Activated CD4-positive, alpha-beta T cell treated with anti-CD3 and anti-CD28 coated beads, Interleukin-2, amount 10 ng/mL, durations not matched to agents 7 days and 5 days (primary cell): ENCODE data around the gene ZNF292. TPM values are rescaled to one million over a fixed set of nuclear protein-coding genes. Genes with fewer than 3 reads are reported as not detected.

Source experiments
- CTCF ChIA-PET: fragments of 350-600 bp; sonication (Branson Sonifier 250); formaldehyde crosslinking; loops from one replicate; lab custom pipeline; 2021; ENCODE audit warnings: antibody characterized with exemption; lab: Charles Lee
- POLR2A ChIA-PET: fragments of 350-600 bp; sonication (Branson Sonifier 250); formaldehyde crosslinking; loops from one replicate; lab custom pipeline; 2021; ENCODE audit warnings: antibody characterized with exemption; lab: Charles Lee
- DNase-seq: peaks from one replicate; pipeline ENCODE4 v3.0.0-alpha.2; 2020
- H3K27ac Mint-ChIP-seq: one replicate; pipeline ENCODE4 v1.8.0; 2021; ENCODE audit warnings: mild to moderate bottlenecking, moderate library complexity, mixed read lengths
- H3K27me3 Mint-ChIP-seq: one replicate; pipeline ENCODE4 v1.8.0; 2021; ENCODE audit warnings: mixed read lengths
- H3K36me3 Mint-ChIP-seq: one replicate; pipeline ENCODE4 v1.8.0; 2021; ENCODE audit warnings: low read depth, mixed read lengths
- H3K4me1 Mint-ChIP-seq: one replicate; pipeline ENCODE4 v1.8.0; 2021; ENCODE audit warnings: mixed read lengths
- H3K4me3 Mint-ChIP-seq: one replicate; pipeline ENCODE4 v1.8.0; 2021; ENCODE audit warnings: mild to moderate bottlenecking, moderate library complexity, mixed read lengths
- H3K9me3 Mint-ChIP-seq: one replicate; pipeline ENCODE4 v1.8.0; 2021; ENCODE audit warnings: mixed read lengths
- total RNA-seq, 2 experiments: library from RNA; stranded (reverse); gene quantifications; one replicate each; pipeline ENCODE4 v1.2.3, GENCODE V29; 2021

Gene ZNF292
- total RNA-seq, 2 experiments from 2014 or later = 51.5 to 56.0 TPM

DNA sequence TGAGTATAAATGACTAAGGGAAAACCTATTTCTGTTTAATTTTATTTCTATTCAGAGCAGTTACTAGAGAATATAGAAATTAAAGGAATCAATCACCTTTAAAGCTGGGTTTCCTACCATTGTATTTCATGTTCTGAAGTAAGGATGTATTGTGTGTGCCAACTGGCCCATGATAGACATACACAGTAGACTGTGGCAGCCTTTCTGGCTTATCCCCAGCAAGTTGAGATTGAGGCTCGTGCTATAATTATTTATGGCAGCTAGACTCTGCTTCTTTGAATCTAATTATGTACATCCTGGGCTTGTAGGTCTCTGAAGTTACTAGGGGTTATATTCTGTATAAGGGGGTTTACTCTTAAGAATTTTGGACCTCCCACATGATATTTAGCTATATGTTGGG is 44.4 kb downstream of the ZNF292 start:
- ChIA-PET CTCF (no interaction called here), POLR2A (no interaction called here)
- Mint-ChIP-seq H3K9me3 (no peaks in the 10 kb centered on the region), H3K4me1 (peaks cover 34% of the 10 kb centered on the region), H3K27ac (no peak overlapping the region), H3K27me3 (no peaks in the 10 kb centered on the region), H3K4me3 (no peak overlapping the region), H3K36me3 (peaks cover 17% of the 10 kb centered on the region)
- no peak for DNase-seq

DNA sequence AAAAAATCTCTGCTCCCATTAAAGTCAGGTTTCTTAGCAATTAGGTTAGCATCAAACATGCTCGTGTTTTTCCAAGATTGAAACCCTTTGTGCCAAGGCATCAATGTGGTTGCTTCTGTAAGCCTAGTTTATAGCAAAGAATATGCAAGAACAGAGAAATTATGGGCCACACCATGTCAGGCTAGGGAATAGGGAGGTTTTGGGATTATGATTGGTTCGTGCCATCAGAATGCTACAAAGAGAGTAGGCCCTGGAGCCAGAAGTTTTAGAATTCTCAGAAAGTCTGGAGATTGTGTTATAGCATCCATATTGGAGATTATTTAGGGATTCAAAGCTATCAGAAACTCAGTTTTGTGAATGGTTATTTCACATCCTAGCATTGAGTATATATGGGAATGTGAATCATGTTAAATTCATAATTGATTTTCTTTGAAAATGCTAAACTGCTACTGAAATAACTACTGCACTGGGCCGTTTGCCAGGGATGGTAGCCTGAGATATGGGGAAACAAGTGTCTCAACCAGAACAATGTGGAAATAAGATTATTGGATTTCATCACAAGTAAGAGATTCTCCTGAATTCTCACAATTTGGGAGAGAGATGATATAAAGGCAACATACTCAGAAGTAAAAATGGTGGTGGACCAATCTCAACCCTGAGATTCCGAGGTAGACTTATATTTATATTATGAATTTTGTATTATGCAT is 45.3 kb downstream of the ZNF292 start:
- Mint-ChIP-seq H3K27ac (no peak overlapping the region), H3K9me3 (no peaks in the 10 kb centered on the region), H3K36me3 (peaks cover 19% of the 10 kb centered on the region), H3K4me1 (peaks cover 34% of the 10 kb centered on the region), H3K27me3 (no peaks in the 10 kb centered on the region), H3K4me3 (no peak overlapping the region)
- ChIA-PET CTCF (no interaction called here), POLR2A (no interaction called here)
- DNase-seq = no peak

DNA sequence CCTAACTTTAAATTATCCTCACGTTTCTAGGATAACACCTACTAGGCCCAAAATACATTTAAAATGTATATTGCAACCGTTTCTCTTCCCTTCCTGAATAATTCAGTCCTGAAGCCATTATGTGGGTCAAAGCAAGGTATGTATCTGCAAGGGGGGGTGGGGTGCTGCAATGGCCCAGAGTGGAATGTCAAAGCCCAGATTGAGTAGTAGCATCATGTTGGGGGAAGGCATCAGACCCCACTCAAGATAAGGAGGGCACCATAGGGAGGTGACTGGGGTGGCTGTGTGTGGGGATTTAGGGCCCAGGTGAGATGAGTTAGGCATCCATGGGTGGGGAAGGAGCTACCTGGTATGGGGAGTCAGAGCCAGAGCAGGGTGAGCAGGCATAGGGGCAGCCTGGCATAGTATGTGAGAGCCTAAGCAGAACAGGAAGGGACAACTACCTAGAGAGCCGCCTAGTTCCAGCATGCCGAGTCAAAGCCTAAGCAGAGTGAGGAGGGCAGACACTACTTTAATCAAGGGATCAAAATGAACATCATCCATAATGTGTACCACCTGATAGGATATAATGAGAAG is 48.2 kb downstream of the ZNF292 start:
- DNase-seq = no peak
- ChIA-PET CTCF (no interaction called here), POLR2A (no interaction called here)
- peaks cover 31% of the 10 kb centered on the region for H3K36me3 Mint-ChIP-seq
- H3K9me3 Mint-ChIP-seq = no peaks in the 10 kb centered on the region
- H3K27me3 Mint-ChIP-seq = no peaks in the 10 kb centered on the region
- no peak overlapping the region for H3K27ac Mint-ChIP-seq
- H3K4me1 Mint-ChIP-seq = peaks cover 37% of the 10 kb centered on the region
- no peak overlapping the region for H3K4me3 Mint-ChIP-seq

DNA sequence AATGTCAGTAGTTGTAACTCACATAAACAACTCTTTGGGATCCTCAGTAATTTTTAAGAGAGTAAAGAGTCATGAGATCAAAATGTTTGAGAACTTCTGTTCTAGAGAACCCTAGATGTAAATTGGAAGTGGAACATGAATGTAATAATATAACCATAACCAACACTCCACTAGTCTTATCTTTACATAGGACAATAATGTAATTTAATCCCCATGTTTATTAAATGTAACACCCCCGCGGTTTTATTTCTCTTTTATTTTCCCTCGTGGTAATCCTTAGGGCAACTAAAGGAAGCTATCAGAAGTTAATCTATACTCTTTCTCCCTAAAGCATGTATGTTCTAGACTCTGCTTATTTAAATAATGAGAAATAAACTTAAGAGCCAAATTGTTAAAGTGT is 54.4 kb downstream of the ZNF292 start:
- peaks cover 33% of the 10 kb centered on the region for H3K36me3 Mint-ChIP-seq
- no peaks in the 10 kb centered on the region for H3K27me3 Mint-ChIP-seq
- DNase-seq = no peak
- CTCF ChIA-PET = interaction anchor here (1.4 kb wide), 1 partner anchor 19 kb away, joined by 4 read pairs; no protein-coding TSS in a partner anchor
- no peak overlapping the region for H3K27ac Mint-ChIP-seq
- no peaks in the 10 kb centered on the region for H3K9me3 Mint-ChIP-seq
- POLR2A ChIA-PET = no interaction called here
- peaks cover 38% of the 10 kb centered on the region for H3K4me1 Mint-ChIP-seq
- H3K4me3 Mint-ChIP-seq = no peak overlapping the region

DNA sequence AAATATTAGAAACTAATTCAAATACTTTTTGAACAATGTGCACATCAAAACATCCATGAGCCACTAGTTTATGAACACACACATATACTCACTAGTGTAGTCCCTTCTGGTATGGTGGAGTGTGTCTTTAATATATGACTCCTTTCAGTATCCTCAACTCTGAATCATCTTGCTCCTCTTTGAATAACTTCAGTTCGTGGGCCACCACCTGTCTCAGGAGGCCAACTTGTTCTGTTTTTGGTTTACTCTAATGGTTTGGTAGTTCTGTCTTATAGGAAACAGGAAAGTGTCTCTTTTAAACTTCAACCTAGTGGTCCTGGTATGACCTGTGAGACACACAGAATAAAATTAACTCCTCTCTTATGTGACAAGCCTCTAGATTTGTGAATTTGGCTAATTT is 55.6 kb downstream of the ZNF292 start:
- CTCF ChIA-PET = interaction anchor here (1.4 kb wide), 1 partner anchor 18 kb away, joined by 4 read pairs; no protein-coding TSS in a partner anchor
- no peaks in the 10 kb centered on the region for H3K9me3 Mint-ChIP-seq
- no peak overlapping the region for H3K4me3 Mint-ChIP-seq
- no peak overlapping the region for H3K27ac Mint-ChIP-seq
- DNase-seq = no peak
- no peaks in the 10 kb centered on the region for H3K27me3 Mint-ChIP-seq
- peaks cover 38% of the 10 kb centered on the region for H3K4me1 Mint-ChIP-seq
- POLR2A ChIA-PET = no interaction called here
- peaks cover 31% of the 10 kb centered on the region for H3K36me3 Mint-ChIP-seq

DNA sequence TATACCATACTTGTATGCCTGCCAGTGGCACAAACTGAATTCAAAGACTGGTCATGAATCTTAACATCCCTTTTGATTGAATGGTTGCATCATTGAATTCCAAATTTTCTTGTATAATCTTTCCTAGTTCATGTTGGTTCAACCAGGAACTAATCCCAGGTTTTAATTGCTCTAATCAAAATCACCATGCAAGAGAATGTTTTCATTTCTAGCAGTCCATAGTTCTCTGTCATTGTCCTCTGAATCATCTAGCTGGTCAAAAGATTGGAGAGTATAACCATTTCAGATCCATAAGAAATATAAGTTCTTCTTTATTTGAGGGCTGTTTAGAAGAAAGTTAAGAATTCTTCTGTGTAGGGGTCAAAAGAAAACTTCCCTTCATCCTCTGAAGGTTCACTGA is 57.2 kb downstream of the ZNF292 start:
- Mint-ChIP-seq H3K27ac (no peak overlapping the region), H3K27me3 (no peaks in the 10 kb centered on the region), H3K4me1 (peaks cover 32% of the 10 kb centered on the region)

DNA sequence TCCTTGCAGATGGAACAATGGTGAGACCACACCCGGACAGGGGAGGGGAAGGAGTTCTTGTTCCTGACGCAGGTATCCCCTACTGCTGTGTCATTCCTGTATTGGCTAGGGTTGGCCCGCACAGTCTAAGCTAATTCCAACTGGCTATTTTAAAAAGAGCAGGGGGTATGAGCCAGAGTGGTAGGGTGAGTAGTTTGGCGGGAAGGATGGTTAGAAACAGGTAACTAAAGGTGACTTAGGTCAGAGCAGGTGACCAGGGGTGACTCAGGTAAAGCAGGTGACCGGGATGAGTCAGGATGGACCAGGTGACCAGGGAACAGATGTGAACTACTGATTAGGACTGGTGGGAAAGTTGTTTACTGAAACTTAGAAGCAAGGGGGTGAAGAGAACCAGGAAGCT is 58.0 kb downstream of the ZNF292 start:
- peaks cover 29% of the 10 kb centered on the region for H3K36me3 Mint-ChIP-seq
- ChIA-PET CTCF (interaction anchor here (0.7 kb wide), 1 partner anchor 48 kb away, joined by 3 read pairs; no protein-coding TSS in a partner anchor), POLR2A (no interaction called here)
- H3K27ac Mint-ChIP-seq = no peak overlapping the region
- H3K4me1 Mint-ChIP-seq = peaks cover 26% of the 10 kb centered on the region
- H3K4me3 Mint-ChIP-seq = no peak overlapping the region
- H3K9me3 Mint-ChIP-seq = no peaks in the 10 kb centered on the region
- no peak for DNase-seq
- H3K27me3 Mint-ChIP-seq = no peaks in the 10 kb centered on the region

More for the DNA sequence above, 57.2 kb downstream of the ZNF292 start:
- ChIA-PET POLR2A (no interaction called here), CTCF (interaction anchor here (0.5 kb wide), 1 partner anchor 25 kb away, joined by 3 read pairs; no protein-coding TSS in a partner anchor)
- Mint-ChIP-seq H3K4me3 (no peak overlapping the region), H3K36me3 (peaks cover 29% of the 10 kb centered on the region), H3K9me3 (no peaks in the 10 kb centered on the region)
- no peak for DNase-seq

DNA sequence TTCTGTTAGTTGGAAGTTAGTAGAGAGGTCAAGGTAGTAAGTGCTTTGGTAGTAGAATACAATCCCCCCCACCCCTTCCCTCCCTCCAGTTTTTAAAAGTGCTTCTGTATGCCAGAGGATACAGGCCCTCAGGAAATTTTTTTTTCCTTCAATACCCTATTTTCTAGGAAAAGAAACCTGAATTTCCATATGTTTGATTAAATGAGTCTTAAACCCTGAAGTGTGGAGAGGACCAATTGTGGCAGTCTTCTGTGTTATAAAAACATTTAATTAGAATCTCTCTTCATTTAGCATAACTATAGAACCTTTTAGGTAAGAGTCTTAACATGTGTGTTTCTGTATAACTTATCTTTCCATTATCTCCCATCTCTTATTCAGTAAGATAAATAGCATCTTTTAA is 59.5 kb downstream of the ZNF292 start:
- Mint-ChIP-seq H3K27ac (no peak overlapping the region), H3K36me3 (peaks cover 27% of the 10 kb centered on the region), H3K4me3 (no peak overlapping the region), H3K27me3 (no peaks in the 10 kb centered on the region), H3K9me3 (no peaks in the 10 kb centered on the region), H3K4me1 (peaks cover 18% of the 10 kb centered on the region)
- CTCF ChIA-PET = no interaction called here
- DNase-seq = no peak
- POLR2A ChIA-PET = no interaction called here

DNA sequence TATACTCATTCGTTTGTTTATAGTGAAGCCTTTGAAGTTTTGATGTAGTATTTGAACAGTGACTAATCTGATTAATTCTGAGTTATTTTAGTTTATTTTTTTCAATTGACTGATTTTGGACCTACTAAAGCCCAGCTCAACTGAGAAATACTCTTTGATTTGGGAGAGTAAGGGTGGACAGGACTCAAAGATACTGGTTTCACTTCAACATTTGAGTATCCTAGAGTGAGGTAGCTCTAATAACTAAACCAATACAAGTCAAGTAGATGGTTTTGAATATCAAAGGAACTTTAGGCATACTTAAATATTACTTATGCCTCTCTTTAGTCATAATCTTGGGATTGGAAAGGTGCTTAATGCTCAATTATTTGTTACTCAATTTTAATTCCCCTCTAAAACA is 65.6 kb downstream of the ZNF292 start:
- ChIA-PET CTCF (no interaction called here), POLR2A (no interaction called here)
- no peak overlapping the region for H3K4me3 Mint-ChIP-seq
- no peaks in the 10 kb centered on the region for H3K9me3 Mint-ChIP-seq
- peaks cover 57% of the 10 kb centered on the region for H3K36me3 Mint-ChIP-seq
- H3K27ac Mint-ChIP-seq = no peak overlapping the region
- no peaks in the 10 kb centered on the region for H3K27me3 Mint-ChIP-seq
- DNase-seq = no peak
- no peaks in the 10 kb centered on the region for H3K4me1 Mint-ChIP-seq

DNA sequence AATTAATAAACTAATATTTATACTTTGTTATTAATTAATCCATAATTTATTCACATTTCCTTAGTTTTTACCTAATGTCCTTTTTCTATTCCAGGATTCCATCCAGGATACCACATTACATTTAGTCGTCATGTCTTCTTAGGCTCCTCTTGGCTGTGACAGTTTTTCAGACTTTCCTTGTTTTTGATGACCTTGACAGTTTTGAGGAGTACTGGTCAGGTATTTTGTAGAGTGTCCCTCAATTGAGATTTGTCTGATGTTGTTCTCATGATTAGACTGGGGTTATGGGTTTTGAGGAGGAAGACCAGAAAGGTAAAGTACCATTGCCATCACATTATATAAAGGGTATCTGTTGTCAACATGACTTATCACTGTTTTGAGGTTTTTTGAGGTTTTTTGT is 67.3 kb downstream of the ZNF292 start:
- ChIA-PET POLR2A (no interaction called here), CTCF (no interaction called here)
- Mint-ChIP-seq H3K9me3 (no peaks in the 10 kb centered on the region), H3K27ac (no peak overlapping the region), H3K27me3 (no peaks in the 10 kb centered on the region), H3K4me3 (no peak overlapping the region), H3K4me1 (no peaks in the 10 kb centered on the region), H3K36me3 (peaks cover 55% of the 10 kb centered on the region)
- DNase-seq = no peak

DNA sequence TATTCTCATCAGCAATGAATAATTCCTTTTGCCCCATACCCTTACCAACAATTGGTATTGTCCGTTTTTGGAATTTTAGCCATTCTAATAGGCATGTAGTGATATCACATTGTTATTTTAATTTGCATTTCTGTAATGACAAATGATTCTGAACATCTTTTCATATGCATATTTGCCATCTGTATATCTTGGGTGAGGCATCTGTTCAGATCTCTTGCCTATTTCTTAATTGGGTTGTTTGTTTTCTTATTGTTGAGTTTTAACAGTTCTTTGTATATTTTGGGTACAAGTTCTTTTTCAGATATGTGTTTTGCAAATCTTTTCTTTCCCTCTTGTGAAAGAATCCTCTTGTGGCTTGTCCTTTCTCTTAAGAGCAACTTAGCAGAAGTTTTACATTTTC is 69.6 kb downstream of the ZNF292 start:
- no peak overlapping the region for H3K4me3 Mint-ChIP-seq
- H3K36me3 Mint-ChIP-seq = peaks cover 54% of the 10 kb centered on the region
- ChIA-PET CTCF (no interaction called here), POLR2A (no interaction called here)
- no peaks in the 10 kb centered on the region for H3K27me3 Mint-ChIP-seq
- no peak overlapping the region for H3K27ac Mint-ChIP-seq
- DNase-seq = no peak
- H3K4me1 Mint-ChIP-seq = peaks cover 2% of the 10 kb centered on the region
- no peaks in the 10 kb centered on the region for H3K9me3 Mint-ChIP-seq

DNA sequence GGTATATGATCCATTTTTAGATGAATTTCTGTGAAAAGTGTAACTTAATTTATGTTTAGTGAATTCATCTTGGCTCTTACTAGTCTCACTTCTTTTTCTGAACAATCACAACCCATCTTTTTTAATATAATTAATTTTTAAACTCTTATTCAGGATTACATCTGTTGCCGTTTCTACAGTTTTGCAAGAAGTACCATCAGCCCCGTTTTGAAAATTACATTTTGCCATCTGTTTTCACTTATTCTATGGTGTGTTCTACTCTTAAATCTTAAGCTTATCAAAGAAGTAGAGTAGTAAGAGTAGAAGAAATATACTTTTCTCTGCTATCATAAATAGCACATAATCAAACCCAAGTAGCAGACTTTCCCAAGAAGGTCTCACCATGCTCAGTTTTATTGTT is 70.1 kb downstream of the ZNF292 start:
- Mint-ChIP-seq H3K4me1 (peaks cover 2% of the 10 kb centered on the region), H3K4me3 (no peak overlapping the region), H3K9me3 (no peaks in the 10 kb centered on the region), H3K27me3 (no peaks in the 10 kb centered on the region), H3K36me3 (peaks cover 54% of the 10 kb centered on the region), H3K27ac (no peak overlapping the region)
- ChIA-PET CTCF (no interaction called here), POLR2A (no interaction called here)
- DNase-seq = no peak

DNA sequence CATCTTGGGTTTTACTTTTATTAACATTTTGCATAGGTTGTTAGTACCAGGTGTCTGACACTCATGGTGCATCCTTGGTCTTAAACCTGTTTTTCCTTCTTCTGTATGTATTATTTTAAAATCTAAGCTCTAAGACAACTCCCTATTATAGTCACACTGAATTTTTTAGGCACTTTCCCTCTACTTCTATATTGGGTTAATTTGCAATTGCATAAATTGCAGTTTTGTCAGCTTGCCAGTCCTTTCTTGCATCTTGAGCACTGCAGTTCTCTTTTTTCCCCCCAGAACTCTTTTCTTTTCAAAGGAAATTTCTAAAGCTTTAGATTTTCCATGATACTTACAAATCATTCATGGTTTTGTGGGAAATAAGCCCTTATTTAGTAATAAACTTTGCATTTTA is 70.6 kb downstream of the ZNF292 start:
- DNase-seq = no peak
- H3K27ac Mint-ChIP-seq = no peak overlapping the region

More for the DNA sequence above, 70.6 kb downstream of the ZNF292 start:
- Mint-ChIP-seq H3K4me1 (peaks cover 2% of the 10 kb centered on the region), H3K27me3 (no peaks in the 10 kb centered on the region), H3K36me3 (peaks cover 51% of the 10 kb centered on the region), H3K9me3 (no peaks in the 10 kb centered on the region), H3K4me3 (no peak overlapping the region)
- CTCF ChIA-PET = no interaction called here
- POLR2A ChIA-PET = no interaction called here
